K562 (cell line): Measurements from ENCODE around the gene TRAF3IP3. TPM values are rescaled to one million over a fixed set of nuclear protein-coding genes. Genes with fewer than 3 reads are reported as not detected.
A peak's percentile ranks its signal among the peaks of the same experiment; 100 is the strongest.

Source experiments
- CBX3 ChIP-seq, 2 experiments: IDR thresholded peaks; 1 replicate in 1 of 2; 2 replicates in 1 of 2; pipeline ENCODE4 v1.6.1; 2012; ENCODE audit warnings: inconsistent platforms in 2 of 2, low read length in 2 of 2, borderline replicate concordance in 1 of 2, control low read depth in 1 of 2
- EWSR1 ChIP-seq: fragments of 450-650 bp; IDR thresholded peaks from 2 replicates; pipeline ENCODE4 v1.6.1; 2018; ENCODE audit warnings: borderline replicate concordance, mild to moderate bottlenecking, low read depth, moderate library complexity; ENCODE audit not compliant: partially characterized antibody
- KAT8 ChIP-seq: fragments of 450-650 bp; IDR thresholded peaks from 2 replicates; pipeline ENCODE4 v1.6.1; 2016; ENCODE audit warnings: low read depth, mild to moderate bottlenecking
- MBD2 ChIP-seq: sonication (generic); IDR thresholded peaks from 2 replicates; pipeline ENCODE4 v1.6.1; 2016; ENCODE audit warnings: low read depth, borderline replicate concordance
- MEIS2 ChIP-seq: fragments of 450-650 bp; IDR thresholded peaks from 2 replicates; pipeline ENCODE4 v1.6.1; 2014; ENCODE audit warnings: mild to moderate bottlenecking; ENCODE audit not compliant: partially characterized antibody
- NCOA4 ChIP-seq: fragments of 450-650 bp; IDR thresholded peaks from 2 replicates; pipeline ENCODE4 v1.6.1; 2018; ENCODE audit warnings: mild to moderate bottlenecking; ENCODE audit not compliant: partially characterized antibody
- NFIX ChIP-seq: fragments of 250-450 bp; sonication (Bioruptor Pico); IDR thresholded peaks from 2 replicates; pipeline ENCODE4 v1.4.0; 2020; ENCODE audit warnings: low read depth, mild to moderate bottlenecking, moderate library complexity
- SNAPC5 ChIP-seq: fragments of 250-450 bp; sonication (Bioruptor Pico); IDR thresholded peaks from 2 replicates; pipeline ENCODE4 v1.8.0; 2021; ENCODE audit warnings: moderate library complexity, mild to moderate bottlenecking, inconsistent platforms
- SRSF9 ChIP-seq: fragments of 200-400 bp; formaldehyde crosslinking; IDR thresholded peaks from 2 replicates; pipeline ENCODE4 v1.6.1; 2017; ENCODE audit warnings: low read depth, low read length, borderline replicate concordance
- TARDBP ChIP-seq: fragments of 450-650 bp; IDR thresholded peaks from 2 replicates; pipeline ENCODE4 v1.6.1; 2016
- TEAD1 ChIP-seq, 2 experiments: fragments of 450-650 bp in 1 of 2; sonication (generic) in 1 of 2; formaldehyde crosslinking; IDR thresholded peaks; 2 replicates each; pipeline versions ENCODE4 v1.4.0 to v1.8.0; 2020 to 2022; ENCODE audit warnings: mild to moderate bottlenecking in 2 of 2, missing genetic modification reagents in 1 of 2
- XRCC5 ChIP-seq: fragments of 200-400 bp; formaldehyde crosslinking; IDR thresholded peaks from 2 replicates; pipeline ENCODE4 v1.6.1; 2017; ENCODE audit warnings: low read depth, mild to moderate bottlenecking, low read length
- ZNF12 ChIP-seq: sonication (generic); formaldehyde crosslinking; IDR thresholded peaks from 2 replicates; pipeline ENCODE4 v1.4.0; 2020; ENCODE audit warnings: mild to moderate bottlenecking, missing genetic modification reagents
- ZNF224 ChIP-seq: sonication (generic); formaldehyde crosslinking; IDR thresholded peaks from 2 replicates; pipeline ENCODE4 v1.8.0; 2022; ENCODE audit warnings: mild to moderate bottlenecking, missing genetic modification reagents
- ZNF280A ChIP-seq: fragments of 450-650 bp; IDR thresholded peaks from 2 replicates; pipeline ENCODE4 v1.6.1; 2018; ENCODE audit warnings: mild to moderate bottlenecking, low read depth; ENCODE audit not compliant: partially characterized antibody
- ZNF347 ChIP-seq: fragments of 450-650 bp; formaldehyde crosslinking; IDR thresholded peaks from 2 replicates; pipeline ENCODE4 v1.4.0; 2020; ENCODE audit warnings: low read depth, mild to moderate bottlenecking, moderate library complexity
- ZNF76 ChIP-seq: fragments of 250-450 bp; sonication (Bioruptor Pico); IDR thresholded peaks from 2 replicates; pipeline ENCODE4 v1.4.0; 2020; ENCODE audit warnings: mild to moderate bottlenecking, moderate library complexity, borderline replicate concordance
- polyA plus RNA-seq, 8 experiments: library from polyadenylated mRNA; depleted of rRNA in 4 of 8; stranded (reverse) in 5 of 8; unstranded in 3 of 8; fragments of >200 nt; fragmentation: Nextera tagmentation in 2 of 8; fragmentation: Illumina TruSeq in 1 of 8; extraction: Ambion mirVana in 2 of 8; extraction: Trizol in 1 of 8; gene quantifications; 2 replicates each; pipeline versions ENCODE4 v1.2.1 to v1.2.3, GENCODE V29; 2011 to 2014; ENCODE audit warnings: inconsistent platforms in 1 of 8, missing spikeins in 1 of 8
- total RNA-seq, 7 experiments: library from RNA; depleted of rRNA in 6 of 7; stranded (reverse); fragments of >200 nt in 6 of 7; fragmentation: Illumina TruSeq in 2 of 7; extraction: Trizol in 2 of 7; gene quantifications; 2 replicates each; pipeline versions ENCODE4 v1.2.1 to v1.2.3, GENCODE V29; 2011 to 2021; ENCODE audit warnings: low replicate concordance in 1 of 7
- TF ChIP-seq, protein P1 (sequence below): IDR thresholded peaks from 2 replicates; pipeline ENCODE4 v1.6.1; 2012; ENCODE audit warnings: low read depth, low read length, improper control_type of control experiment, borderline replicate concordance
- TF ChIP-seq, protein P2 (sequence below): IDR thresholded peaks from 2 replicates; pipeline ENCODE4 v1.6.1; 2016; ENCODE audit warnings: missing genetic modification characterization, missing compliant biosample characterization
- TF ChIP-seq, protein P3 (sequence below), 2 experiments: fragments of 450-650 bp; conservative IDR thresholded peaks; 2 replicates each; pipeline ENCODE4 v1.6.1; 2017; ENCODE audit warnings: mild to moderate bottlenecking in 2 of 2, moderate library complexity in 2 of 2

TRAF3IP3 gene
- total and polyA plus RNA-seq, 9 of the 15 experiments (the other 6 are each of a cell fraction or from before 2014, with no cell fraction given), result 0.06 to 1.1 (median 0.31) TPM

- TF ChIP-seq TARDBP (peak; percentile 67; the same call in 1 of the 2 replicates), ZNF224 (CRISPR knock-in tag) (no peak), ZNF280A (no peak), TEAD1 (CRISPR knock-in tag; IDR thresholded peaks at IDR 0.05) (peak in 1 of 2 experiments; percentile 55; a peak in 2 of 4 replicates), ZNF347 (CRISPR knock-in tag) (no peak), NCOA4 (no peak), MBD2 (peak; percentile 81; the same call in 1 of the 2 replicates), SNAPC5 (CRISPR knock-in tag) (no peak), EWSR1 (no peak), ZNF76 (CRISPR knock-in tag) (no peak), KAT8 (0 out of 2 replicates have a peak, but pooled peaks have one; percentile 37), SRSF9 (no peak), NFIX (CRISPR knock-in tag) (no peak), CBX3 (IDR thresholded peaks at IDR 0.05; ENCODE audit: borderline replicate concordance in 1 of 2, low read length in 2 of 2) (peak in 1 of 2 experiments; percentile 99; a peak in 2 of 3 replicates), XRCC5 (no peak; the same call in 1 of the 2 replicates), MEIS2 (peak; percentile 93), ZNF12 (CRISPR knock-in tag) (no peak)
- TF ChIP-seq, protein P1, sequence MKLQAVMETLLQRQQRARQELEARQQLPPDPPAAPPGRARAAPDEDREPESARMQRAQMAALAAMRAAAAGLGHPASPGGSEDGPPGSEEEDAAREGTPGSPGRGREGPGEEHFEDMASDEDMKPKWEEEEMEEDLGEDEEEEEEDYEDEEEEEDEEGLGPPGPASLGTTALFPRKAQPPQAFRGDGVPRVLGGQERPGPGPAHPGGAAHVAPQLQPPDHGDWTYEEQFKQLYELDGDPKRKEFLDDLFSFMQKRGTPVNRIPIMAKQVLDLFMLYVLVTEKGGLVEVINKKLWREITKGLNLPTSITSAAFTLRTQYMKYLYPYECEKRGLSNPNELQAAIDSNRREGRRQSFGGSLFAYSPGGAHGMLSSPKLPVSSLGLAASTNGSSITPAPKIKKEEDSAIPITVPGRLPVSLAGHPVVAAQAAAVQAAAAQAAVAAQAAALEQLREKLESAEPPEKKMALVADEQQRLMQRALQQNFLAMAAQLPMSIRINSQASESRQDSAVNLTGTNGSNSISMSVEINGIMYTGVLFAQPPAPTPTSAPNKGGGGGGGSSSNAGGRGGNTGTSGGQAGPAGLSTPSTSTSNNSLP, result no peak
- TF ChIP-seq, protein P2, sequence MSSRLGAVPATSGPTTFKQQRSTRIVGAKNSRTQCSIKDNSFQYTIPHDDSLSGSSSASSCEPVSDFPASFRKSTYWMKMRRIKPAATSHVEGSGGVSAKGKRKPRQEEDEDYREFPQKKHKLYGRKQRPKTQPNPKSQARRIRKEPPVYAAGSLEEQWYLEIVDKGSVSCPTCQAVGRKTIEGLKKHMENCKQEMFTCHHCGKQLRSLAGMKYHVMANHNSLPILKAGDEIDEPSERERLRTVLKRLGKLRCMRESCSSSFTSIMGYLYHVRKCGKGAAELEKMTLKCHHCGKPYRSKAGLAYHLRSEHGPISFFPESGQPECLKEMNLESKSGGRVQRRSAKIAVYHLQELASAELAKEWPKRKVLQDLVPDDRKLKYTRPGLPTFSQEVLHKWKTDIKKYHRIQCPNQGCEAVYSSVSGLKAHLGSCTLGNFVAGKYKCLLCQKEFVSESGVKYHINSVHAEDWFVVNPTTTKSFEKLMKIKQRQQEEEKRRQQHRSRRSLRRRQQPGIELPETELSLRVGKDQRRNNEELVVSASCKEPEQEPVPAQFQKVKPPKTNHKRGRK (tag), result no peak
- TF ChIP-seq, protein P3, sequence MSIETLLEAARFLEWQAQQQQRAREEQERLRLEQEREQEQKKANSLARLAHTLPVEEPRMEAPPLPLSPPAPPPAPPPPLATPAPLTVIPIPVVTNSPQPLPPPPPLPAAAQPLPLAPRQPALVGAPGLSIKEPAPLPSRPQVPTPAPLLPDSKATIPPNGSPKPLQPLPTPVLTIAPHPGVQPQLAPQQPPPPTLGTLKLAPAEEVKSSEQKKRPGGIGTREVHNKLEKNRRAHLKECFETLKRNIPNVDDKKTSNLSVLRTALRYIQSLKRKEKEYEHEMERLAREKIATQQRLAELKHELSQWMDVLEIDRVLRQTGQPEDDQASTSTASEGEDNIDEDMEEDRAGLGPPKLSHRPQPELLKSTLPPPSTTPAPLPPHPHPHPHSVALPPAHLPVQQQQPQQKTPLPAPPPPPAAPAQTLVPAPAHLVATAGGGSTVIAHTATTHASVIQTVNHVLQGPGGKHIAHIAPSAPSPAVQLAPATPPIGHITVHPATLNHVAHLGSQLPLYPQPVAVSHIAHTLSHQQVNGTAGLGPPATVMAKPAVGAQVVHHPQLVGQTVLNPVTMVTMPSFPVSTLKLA (conservative IDR thresholded peaks at IDR 0.05), result peak; percentile 74 to 86; a peak in 3 of 4 replicates
Measured at GRCh38 chr1:209784265-209785169, 28.7 kb downstream of the TRAF3IP3 start, which contains the start of gene C1orf74 (continued).
